HepG2 (cell line): Measurements from ENCODE around the gene HMCN2. TPM values are rescaled to one million over a fixed set of nuclear protein-coding genes. Genes with fewer than 3 reads are reported as not detected.

Experiments
- ATAC-seq: fragments of 200-7000 bp; cut with Tn5 transposase; 3 replicates; pipeline ENCODE4 v1.9.1; 2020; ENCODE audit warnings: mild to moderate bottlenecking, moderate library complexity
- BruUV-seq: library from RNA; stranded (reverse); fragments of 400-500 nt; replicated peaks from 2 replicates; lab custom pipeline; 2021; lab: Mats Ljungman, UMichigan
- CTCF ChIA-PET: fragments of 300-600 bp; formaldehyde crosslinking; extraction: SDS; loops from one replicate; lab custom pipeline; 2021; ENCODE audit warnings: low total read pairs, inconsistent platforms, low intra/inter-chr PET ratio; lab: Yijun Ruan, JAX
- POLR2A ChIA-PET: fragments of 350-600 bp; sonication (Branson Sonifier 250); formaldehyde crosslinking; loops from one replicate; lab custom pipeline; 2020; ENCODE audit warnings: antibody characterized with exemption, inconsistent platforms; lab: Yijun Ruan, JAX
- DNase-seq: peaks from one replicate; pipeline ENCODE4 v3.0.0-alpha.2; 2015; ENCODE audit warnings: low spot score
- FAIRE-seq: peaks from 3 replicates; lab custom pipeline; 2011; peaks lifted over from hg19 to GRCh38; lab: Jason Lieb, UNC
- H2AFZ ChIP-seq: one replicate; pipeline ENCODE4 v1.6.1; 2011; ENCODE audit warnings: low read length, inconsistent platforms
- H3K27ac ChIP-seq: fragments of 300-600 bp; 3 replicates; pipeline ENCODE4 v1.8.0; 2011; ENCODE audit warnings: mixed run types, mild to moderate bottlenecking, mixed read lengths, low read length, inconsistent platforms; ENCODE audit not compliant: insufficient read depth; ENCODE audit errors: extremely low read length
- H3K27me3 ChIP-seq, 2 experiments: fragments of 200-600 bp in 1 of 2; 2 replicates in 1 of 2; 3 replicates in 1 of 2; pipeline versions ENCODE4 v1.6.0 to v1.8.0; 2011; ENCODE audit warnings: low read length in 2 of 2, mild to moderate bottlenecking in 2 of 2, moderate library complexity in 2 of 2, inconsistent platforms in 1 of 2; ENCODE audit not compliant: insufficient read depth in 2 of 2, control insufficient read depth in 1 of 2
- H3K36me3 ChIP-seq, 2 experiments: fragments of 200-600 bp in 1 of 2; replicated peaks in 1 of 2; 2 replicates in 1 of 2; 3 replicates in 1 of 2; pipeline versions ENCODE4 v1.5.1 to v1.8.0; 2011; ENCODE audit warnings: low read length in 2 of 2, inconsistent platforms in 1 of 2; ENCODE audit not compliant: insufficient read depth in 2 of 2, control insufficient read depth in 1 of 2
- H3K4me1 ChIP-seq: 2 replicates; pipeline ENCODE4 v1.5.1; 2012; ENCODE audit warnings: low read length, inconsistent platforms; ENCODE audit not compliant: insufficient read depth
- H3K4me2 ChIP-seq: 2 replicates; pipeline ENCODE4 v1.6.0; 2011; ENCODE audit warnings: low read depth, low read length, inconsistent platforms
- H3K4me3 ChIP-seq, 3 experiments: fragments of 200-600 bp in 1 of 3; sonication (generic), shearing (Covaris generic) in 1 of 3; replicated peaks in 1 of 3; 2 replicates each; pipeline ENCODE4 v1.5.1; 2011 to 2016; ENCODE audit warnings: low read length in 3 of 3, inconsistent platforms in 2 of 3, low read depth in 2 of 3, mild to moderate bottlenecking in 2 of 3, control low read depth in 1 of 3, mixed read lengths in 1 of 3; ENCODE audit not compliant: insufficient read depth in 1 of 3
- H3K79me2 ChIP-seq: one replicate; pipeline ENCODE4 v1.6.1; 2011; ENCODE audit warnings: low read length, inconsistent platforms; ENCODE audit not compliant: insufficient read depth
- H3K9ac ChIP-seq: 2 replicates; pipeline ENCODE4 v1.6.0; 2011; ENCODE audit warnings: mild to moderate bottlenecking, low read depth, low read length, inconsistent platforms; ENCODE audit not compliant: insufficient read depth
- H3K9me3 ChIP-seq: 2 replicates; pipeline ENCODE4 v1.5.1; 2012; ENCODE audit warnings: mild to moderate bottlenecking, low read length
- H4K20me1 ChIP-seq: 2 replicates; pipeline ENCODE4 v1.6.0; 2011; ENCODE audit warnings: inconsistent platforms, mild to moderate bottlenecking, low read length, moderate library complexity; ENCODE audit not compliant: insufficient read depth
- CTCF ChIP-seq: sonication (generic); formaldehyde crosslinking; IDR thresholded peaks from 2 replicates; pipeline ENCODE4 v1.5.0; 2020; ENCODE audit warnings: mild to moderate bottlenecking, missing genetic modification reagents, moderate library complexity
- HNRNPL ChIP-seq: fragments of 200-400 bp; formaldehyde crosslinking; IDR thresholded peaks from 2 replicates; pipeline ENCODE4 v1.6.1; 2017; ENCODE audit warnings: mild to moderate bottlenecking, low read depth, low read length
- MAZ ChIP-seq, 2 experiments: sonication (generic) in 1 of 2; formaldehyde crosslinking in 1 of 2; IDR thresholded peaks; 2 replicates each; pipeline versions ENCODE4 v1.5.0 to v1.6.1; 2012 to 2020; ENCODE audit warnings: low read depth in 2 of 2, mild to moderate bottlenecking in 2 of 2, borderline replicate concordance in 1 of 2, improper control_type of control experiment in 1 of 2, low read length in 1 of 2, missing genetic modification reagents in 1 of 2, moderate library complexity in 1 of 2
- WGBS: methylation state at CpG from one replicate; pipeline ENCODE4 v1.1.6; 2017; ENCODE audit warnings: low lambda C conversion rate; 5-methylcytosine and 5-hydroxymethylcytosine counted together
- in situ Hi-C: cut with HindIII; loops from 2 replicates; pipeline ENCODE4 v1.10.0; 2017; ENCODE audit warnings: low pct_unique_long_range_greater_than_20kb; ENCODE audit not compliant: extremely low pct_ligation_motif_present
- intact Hi-C: fragments of 100-400 bp; cut with micrococcal nuclease; formaldehyde crosslinking; loops from one replicate; pipeline ENCODE4 v1.10.0; 2022; ENCODE audit not compliant: unreplicated experiment
- polyA plus RNA-seq, 8 experiments: library from polyadenylated mRNA; depleted of rRNA in 3 of 8; stranded (reverse) in 7 of 8; unstranded in 1 of 8; fragments of >200 nt; fragmentation: Illumina TruSeq in 4 of 8; extraction: Trizol in 4 of 8; gene quantifications; 2 replicates each; pipeline versions ENCODE4 v1.2.1 to v1.2.3, GENCODE V29; 2011 to 2016; ENCODE audit warnings: low read depth in 4 of 8, missing spikeins in 1 of 8, mixed read lengths in 1 of 8; ENCODE audit not compliant: insufficient read depth in 1 of 8
- total RNA-seq, 5 experiments: library from RNA; depleted of rRNA; stranded (reverse); fragments of >200 nt; fragmentation: Illumina TruSeq; extraction: Trizol; gene quantifications; 2 replicates each; pipeline ENCODE4 v1.2.3, GENCODE V29; 2016; ENCODE audit warnings: low read depth in 1 of 5
- TF ChIP-seq, protein P1 (sequence below): sonication (generic); formaldehyde crosslinking; IDR thresholded peaks from 2 replicates; pipeline ENCODE4 v1.9.0; 2022; ENCODE audit warnings: low read depth, missing genetic modification reagents

HMCN2 gene
- total and polyA plus RNA-seq, 2 of the 13 experiments (the other 11 are each of a cell fraction or from before 2014, with no cell fraction given) = 0.09 TPM; not detected in 1

DNA sequence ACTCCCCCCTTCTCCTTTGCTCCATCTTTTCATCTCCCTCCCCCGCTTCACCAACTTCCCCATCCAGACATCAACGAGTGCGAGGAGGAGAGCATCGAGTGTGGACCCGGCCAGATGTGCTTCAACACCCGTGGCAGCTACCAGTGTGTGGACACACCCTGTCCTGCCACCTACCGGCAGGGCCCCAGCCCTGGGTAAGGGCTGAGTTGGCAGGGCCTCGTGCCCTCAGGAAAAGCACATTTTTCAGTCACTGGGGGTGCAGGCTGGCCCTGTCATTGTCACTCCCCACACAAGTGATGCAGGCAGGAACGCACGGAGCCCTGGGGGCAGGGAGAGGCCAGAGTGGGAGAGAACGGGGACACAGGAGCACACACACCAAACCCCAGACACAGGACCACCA is 166.8 kb downstream of the HMCN2 start:
- no peak overlapping the region for H3K9ac ChIP-seq
- H3K79me2 ChIP-seq = no peaks in the 10 kb centered on the region
- no peaks in the 10 kb centered on the region for H3K36me3 ChIP-seq
- H3K4me3 ChIP-seq = peak overlapping the region in 1 of 3 experiments; percentile 69; a peak in 1 of 6 replicates
- H3K4me1 ChIP-seq = peaks cover 44% of the 10 kb centered on the region
- 35% methylated on average over 10 of the region's 11 CpGs for WGBS
- H3K9me3 ChIP-seq = no peaks in the 10 kb centered on the region
- in situ Hi-C loops (no loop called here), intact Hi-C loops (loop anchor here (2.0 kb wide), 1 partner anchor 18 kb away; no protein-coding TSS in a partner anchor)
- no TSS peak for BruUV-seq
- no peak for DNase-seq
- ChIA-PET CTCF (interaction anchor here (1.0 kb wide), 1 partner anchor 19 kb away, joined by 3 read pairs; no protein-coding TSS in a partner anchor), POLR2A (no interaction called here)
- 0 out of 3 replicates have a peak, but pooled peaks have one; percentile 2 for ATAC-seq
- peaks cover 11 to 54% of the 10 kb centered on the region in 2 experiments; a peak in 4 of 5 replicates for H3K27me3 ChIP-seq
- H4K20me1 ChIP-seq = no peaks in the 10 kb centered on the region
- no peak overlapping the region for H2AFZ ChIP-seq
- peak overlapping the region; percentile 71 for H3K4me2 ChIP-seq
- TF ChIP-seq MAZ (IDR thresholded peaks at IDR 0.05; ENCODE audit: borderline replicate concordance, low read depth, low read length) (no peak), MAZ (CRISPR knock-in tag; IDR thresholded peaks at IDR 0.05; ENCODE audit: low read depth) (no peak), CTCF (peak; percentile 31), HNRNPL (peak; percentile 89)
- TF ChIP-seq, protein P1, sequence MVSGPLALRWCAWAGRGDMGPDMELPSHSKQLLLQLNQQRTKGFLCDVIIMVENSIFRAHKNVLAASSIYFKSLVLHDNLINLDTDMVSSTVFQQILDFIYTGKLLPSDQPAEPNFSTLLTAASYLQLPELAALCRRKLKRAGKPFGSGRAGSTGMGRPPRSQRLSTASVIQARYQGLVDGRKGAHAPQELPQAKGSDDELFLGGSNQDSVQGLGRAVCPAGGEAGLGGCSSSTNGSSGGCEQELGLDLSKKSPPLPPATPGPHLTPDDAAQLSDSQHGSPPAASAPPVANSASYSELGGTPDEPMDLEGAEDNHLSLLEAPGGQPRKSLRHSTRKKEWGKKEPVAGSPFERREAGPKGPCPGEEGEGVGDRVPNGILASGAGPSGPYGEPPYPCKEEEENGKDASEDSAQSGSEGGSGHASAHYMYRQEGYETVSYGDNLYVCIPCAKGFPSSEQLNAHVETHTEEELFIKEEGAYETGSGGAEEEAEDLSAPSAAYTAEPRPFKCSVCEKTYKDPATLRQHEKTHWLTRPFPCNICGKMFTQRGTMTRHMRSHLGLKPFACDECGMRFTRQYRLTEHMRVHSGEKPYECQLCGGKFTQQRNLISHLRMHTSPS (CRISPR knock-in tag) = peak; percentile 9; the same call in 1 of the 2 replicates
- FAIRE-seq = no peak
- H3K27ac ChIP-seq = no peak overlapping the region
